Measurements from ENCODE around the gene ARIH2. TPM values are rescaled to one million over a fixed set of nuclear protein-coding genes. Genes with fewer than 3 reads are reported as not detected.

The ARIH2 gene
- total RNA-seq, 1 experiment from 2014 or later, result 106 TPM

- Histone ChIP-seq H3K36me3 (ENCODE audit: control insufficient read depth, insufficient read depth, low read length) (no peaks in the 10 kb centered on the region; the same call in 1 of the 2 replicates), H3K27me3 (replicated peaks; ENCODE audit: control insufficient read depth, insufficient read depth, low read length) (no peaks in the 10 kb centered on the region), H3K9me3 (no peaks in the 10 kb centered on the region), H3K4me3 (ENCODE audit: low read depth, low read length) (no peak overlapping the region), H3K4me1 (no peaks in the 10 kb centered on the region)
- POLR2A ChIA-PET, result no interaction called here
- Mint-ChIP-seq H3K27ac (ENCODE audit: unreplicated experiment) (no peak overlapping the region), H3K27me3 (ENCODE audit: insufficient read depth, unreplicated experiment) (no peaks in the 10 kb centered on the region), H3K36me3 (ENCODE audit: insufficient read depth, unreplicated experiment) (peaks cover 78% of the 10 kb centered on the region), H3K9me3 (ENCODE audit: unreplicated experiment) (no peaks in the 10 kb centered on the region), H3K4me1 (ENCODE audit: low read depth, unreplicated experiment) (no peaks in the 10 kb centered on the region), H3K4me3 (ENCODE audit: unreplicated experiment) (no peak overlapping the region)
- DNase-seq, result no peak
- no TSS peak for BruUV-seq (replicated peaks)
- CTCF ChIA-PET, result interaction anchor here (0.7 kb wide), 1 partner anchor 32 kb away, joined by 6 read pairs; no protein-coding TSS in a partner anchor
- TF ChIP-seq CTCF (IDR thresholded peaks at IDR 0.05; ENCODE audit: insufficient read depth in 1 of 2, low read depth in 1 of 2, low read length in 1 of 2, severe bottlenecking in 1 of 2, unreplicated experiment in 1 of 2), result no peak
- intact Hi-C loops (cut with micrococcal nuclease; ENCODE audit: unreplicated experiment), result no loop called here
These were observed 10.9 kb downstream of the ARIH2 start for GRCh38 chr3:48929358-48930035.

DNA sequence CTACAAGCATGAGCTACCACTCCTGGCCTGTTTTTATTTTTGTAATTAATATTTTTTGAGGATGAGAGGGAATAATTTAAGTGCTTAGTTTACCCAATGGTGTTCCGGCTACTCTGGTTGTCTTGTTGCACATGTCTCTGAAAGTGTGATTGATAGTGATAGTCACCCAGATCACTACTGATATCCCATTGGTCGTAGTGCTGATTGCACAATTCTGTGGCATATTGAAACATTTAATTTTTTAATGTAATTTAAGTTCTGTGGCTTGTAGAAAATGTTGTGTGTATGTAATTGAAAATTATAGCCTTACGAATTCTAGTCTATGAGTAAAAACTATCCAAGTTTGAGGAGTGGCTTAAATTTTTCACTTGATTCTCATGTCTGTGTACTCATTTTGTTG, 11.9 kb downstream of the ARIH2 start:
- no peaks in the 10 kb centered on the region for H3K27me3 ChIP-seq (replicated peaks; ENCODE audit: control insufficient read depth, insufficient read depth, low read length)
- intact Hi-C loops (cut with micrococcal nuclease; ENCODE audit: unreplicated experiment), result no loop called here
- no peak for TF ChIP-seq CTCF (IDR thresholded peaks at IDR 0.05; ENCODE audit: insufficient read depth in 1 of 2, low read depth in 1 of 2, low read length in 1 of 2, severe bottlenecking in 1 of 2, unreplicated experiment in 1 of 2)
- no peaks in the 10 kb centered on the region for H3K9me3 ChIP-seq
- no peak overlapping the region for H3K27ac Mint-ChIP-seq (ENCODE audit: unreplicated experiment)
- peaks cover 78% of the 10 kb centered on the region for H3K36me3 Mint-ChIP-seq (ENCODE audit: insufficient read depth, unreplicated experiment)
- ChIA-PET POLR2A (interaction anchor here (0.6 kb wide), 1 partner anchor 83 kb away, joined by 4 read pairs; the partner anchor contains the start of gene PRKAR2A), CTCF (no interaction called here)
- H3K36me3 ChIP-seq (ENCODE audit: control insufficient read depth, insufficient read depth, low read length), result no peaks in the 10 kb centered on the region; the same call in 1 of the 2 replicates
- H3K4me3 ChIP-seq (ENCODE audit: low read depth, low read length), result no peak overlapping the region
- no peaks in the 10 kb centered on the region for H3K4me1 Mint-ChIP-seq (ENCODE audit: low read depth, unreplicated experiment)
- H3K4me3 Mint-ChIP-seq (ENCODE audit: unreplicated experiment), result no peak overlapping the region
- H3K9me3 Mint-ChIP-seq (ENCODE audit: unreplicated experiment), result no peaks in the 10 kb centered on the region
- BruUV-seq (replicated peaks), result no TSS peak
- DNase-seq, result no peak
- no peaks in the 10 kb centered on the region for H3K27me3 Mint-ChIP-seq (ENCODE audit: insufficient read depth, unreplicated experiment)
- H3K4me1 ChIP-seq, result no peaks in the 10 kb centered on the region

DNA sequence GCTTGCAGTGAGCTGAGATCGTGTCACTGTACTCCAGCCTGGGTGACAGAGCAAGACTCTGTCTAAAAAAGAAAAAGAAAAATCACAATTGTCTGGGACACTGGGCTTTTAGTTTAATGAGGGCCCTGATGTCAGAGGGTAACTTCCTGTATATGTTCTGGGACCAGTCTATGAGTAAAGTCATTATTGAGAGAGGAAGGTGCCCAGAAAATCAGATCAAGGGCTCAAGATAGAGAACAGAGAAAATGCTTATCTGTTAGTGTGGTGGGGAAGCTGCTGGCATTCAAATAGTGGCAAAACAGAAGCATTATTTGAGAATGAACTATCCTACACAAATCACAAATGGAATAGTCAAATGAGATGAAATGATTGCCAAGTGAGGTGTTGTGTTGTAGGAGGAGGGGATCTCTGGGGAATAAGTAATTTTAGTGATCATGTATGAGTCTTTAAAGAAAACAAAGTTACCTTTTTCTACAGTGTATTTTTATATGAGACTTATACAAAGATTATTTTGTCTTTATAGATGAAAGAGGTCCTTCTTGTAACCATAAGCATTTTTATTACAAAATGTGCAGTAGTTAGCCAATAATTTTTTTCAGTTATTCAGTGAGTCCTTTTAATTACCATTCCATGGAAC, 13.4 kb downstream of the ARIH2 start:
- no peak overlapping the region for H3K27ac Mint-ChIP-seq (ENCODE audit: unreplicated experiment)
- H3K4me3 Mint-ChIP-seq (ENCODE audit: unreplicated experiment), result no peak overlapping the region
- no TSS peak for BruUV-seq (replicated peaks)
- H3K4me1 Mint-ChIP-seq (ENCODE audit: low read depth, unreplicated experiment), result no peaks in the 10 kb centered on the region
- Histone ChIP-seq H3K4me3 (ENCODE audit: low read depth, low read length) (no peak overlapping the region), H3K36me3 (ENCODE audit: control insufficient read depth, insufficient read depth, low read length) (no peaks in the 10 kb centered on the region; the same call in 1 of the 2 replicates), H3K4me1 (no peaks in the 10 kb centered on the region), H3K27me3 (replicated peaks; ENCODE audit: control insufficient read depth, insufficient read depth, low read length) (no peaks in the 10 kb centered on the region), H3K9me3 (no peaks in the 10 kb centered on the region)
- ChIA-PET CTCF (no interaction called here), POLR2A (no interaction called here)
- no peaks in the 10 kb centered on the region for H3K27me3 Mint-ChIP-seq (ENCODE audit: insufficient read depth, unreplicated experiment)
- no peaks in the 10 kb centered on the region for H3K9me3 Mint-ChIP-seq (ENCODE audit: unreplicated experiment)
- H3K36me3 Mint-ChIP-seq (ENCODE audit: insufficient read depth, unreplicated experiment), result peaks cover 68% of the 10 kb centered on the region
- no peak for TF ChIP-seq CTCF (IDR thresholded peaks at IDR 0.05; ENCODE audit: insufficient read depth in 1 of 2, low read depth in 1 of 2, low read length in 1 of 2, severe bottlenecking in 1 of 2, unreplicated experiment in 1 of 2)
- intact Hi-C loops (cut with micrococcal nuclease; ENCODE audit: unreplicated experiment), result no loop called here
- DNase-seq, result no peak

Measured in Caco-2 (cell line).